HFFc6 (cell line): Measurements from ENCODE around the gene RAPSN. TPM values are rescaled to one million over a fixed set of nuclear protein-coding genes. Genes with fewer than 3 reads are reported as not detected.
A peak's percentile ranks its signal among the peaks of the same experiment; 100 is the strongest.

Source experiments
- DNase-seq: peaks from one replicate; pipeline ENCODE4 v3.0.0-alpha.2; 2018
- H3K27ac Mint-ChIP-seq: 2 replicates; pipeline ENCODE4 v1.8.0; 2020; ENCODE audit warnings: mild to moderate bottlenecking, mixed read lengths
- H3K27me3 Mint-ChIP-seq: 2 replicates; pipeline ENCODE4 v1.8.0; 2021; ENCODE audit warnings: mild to moderate bottlenecking, moderate library complexity, mixed read lengths; ENCODE audit not compliant: insufficient read depth
- H3K36me3 Mint-ChIP-seq: 2 replicates; pipeline ENCODE4 v1.8.0; 2021; ENCODE audit warnings: low read depth, mixed read lengths
- H3K4me1 Mint-ChIP-seq: 2 replicates; pipeline ENCODE4 v1.8.0; 2020; ENCODE audit warnings: low read depth, mixed read lengths
- H3K4me3 Mint-ChIP-seq: 2 replicates; pipeline ENCODE4 v1.8.0; 2020; ENCODE audit warnings: mild to moderate bottlenecking, moderate library complexity, mixed read lengths
- H3K9me3 Mint-ChIP-seq: 2 replicates; pipeline ENCODE4 v1.8.0; 2020; ENCODE audit warnings: mild to moderate bottlenecking, mixed read lengths
- total RNA-seq, 6 experiments: library from RNA; stranded (reverse); fragmentation: NEBNext Ultra II Directional; extraction: Animal tissue kit (Norgen Biotek cat#: 25700); gene quantifications; 2 replicates in 1 of 6; 3 replicates in 5 of 6; pipeline ENCODE4 v1.2.3, GENCODE V29; 2021
- TF ChIP-seq, protein P1 (sequence below): fragments of 200-600 bp; sonication (generic); IDR thresholded peaks from 2 replicates; pipeline ENCODE4 v1.5.0; 2021; ENCODE audit warnings: antibody characterized with exemption, mild to moderate bottlenecking

Gene RAPSN
- total RNA-seq, 6 experiments from 2014 or later: 0.22 TPM; not detected in 5

DNA sequence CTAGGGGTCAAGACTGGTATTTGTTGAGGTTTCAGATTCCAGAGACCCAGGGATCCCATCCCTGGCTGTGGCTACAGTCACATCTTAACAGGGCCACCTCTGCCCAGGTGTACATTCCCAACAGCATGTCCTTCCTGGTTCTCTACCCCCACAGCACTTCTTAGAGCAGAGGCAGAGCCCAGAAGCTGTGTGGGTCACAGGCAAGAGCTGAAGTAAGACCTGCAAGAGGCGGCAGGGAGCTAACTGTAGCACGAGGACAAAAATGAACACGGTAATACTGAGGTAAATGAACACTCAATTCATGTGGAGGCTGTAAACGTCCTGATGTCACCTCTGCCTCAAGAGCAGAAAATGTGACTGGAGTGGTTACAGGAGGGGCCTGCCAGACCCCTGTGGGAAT, 21.7 kb upstream of the RAPSN start:
- Mint-ChIP-seq H3K9me3 (no peaks in the 10 kb centered on the region), H3K4me3 (no peak overlapping the region), H3K27me3 (peaks cover 4% of the 10 kb centered on the region), H3K4me1 (peaks cover 45% of the 10 kb centered on the region), H3K27ac (no peak overlapping the region), H3K36me3 (peaks cover 52% of the 10 kb centered on the region)
- no peak for DNase-seq
- TF ChIP-seq, protein P1, sequence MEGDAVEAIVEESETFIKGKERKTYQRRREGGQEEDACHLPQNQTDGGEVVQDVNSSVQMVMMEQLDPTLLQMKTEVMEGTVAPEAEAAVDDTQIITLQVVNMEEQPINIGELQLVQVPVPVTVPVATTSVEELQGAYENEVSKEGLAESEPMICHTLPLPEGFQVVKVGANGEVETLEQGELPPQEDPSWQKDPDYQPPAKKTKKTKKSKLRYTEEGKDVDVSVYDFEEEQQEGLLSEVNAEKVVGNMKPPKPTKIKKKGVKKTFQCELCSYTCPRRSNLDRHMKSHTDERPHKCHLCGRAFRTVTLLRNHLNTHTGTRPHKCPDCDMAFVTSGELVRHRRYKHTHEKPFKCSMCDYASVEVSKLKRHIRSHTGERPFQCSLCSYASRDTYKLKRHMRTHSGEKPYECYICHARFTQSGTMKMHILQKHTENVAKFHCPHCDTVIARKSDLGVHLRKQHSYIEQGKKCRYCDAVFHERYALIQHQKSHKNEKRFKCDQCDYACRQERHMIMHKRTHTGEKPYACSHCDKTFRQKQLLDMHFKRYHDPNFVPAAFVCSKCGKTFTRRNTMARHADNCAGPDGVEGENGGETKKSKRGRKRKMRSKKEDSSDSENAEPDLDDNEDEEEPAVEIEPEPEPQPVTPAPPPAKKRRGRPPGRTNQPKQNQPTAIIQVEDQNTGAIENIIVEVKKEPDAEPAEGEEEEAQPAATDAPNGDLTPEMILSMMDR: no peak

GRCh38 chr11:47469361-47470179, 20.6 kb upstream of the RAPSN start:
- Mint-ChIP-seq H3K27ac (peak overlapping the region; percentile 14; the same call in 1 of the 2 replicates), H3K4me1 (peaks cover 42% of the 10 kb centered on the region), H3K4me3 (no peak overlapping the region)

GRCh38 chr11:47468598-47469214, 19.8 kb upstream of the RAPSN start:
- H3K9me3 Mint-ChIP-seq: no peaks in the 10 kb centered on the region
- peaks cover 40% of the 10 kb centered on the region for H3K36me3 Mint-ChIP-seq

More at GRCh38 chr11:47469361-47470179, 20.6 kb upstream of the RAPSN start:
- H3K36me3 Mint-ChIP-seq: peaks cover 46% of the 10 kb centered on the region
- H3K9me3 Mint-ChIP-seq: no peaks in the 10 kb centered on the region
- TF ChIP-seq, protein P1: no peak
- peaks cover 4% of the 10 kb centered on the region for H3K27me3 Mint-ChIP-seq
- no peak for DNase-seq

DNA sequence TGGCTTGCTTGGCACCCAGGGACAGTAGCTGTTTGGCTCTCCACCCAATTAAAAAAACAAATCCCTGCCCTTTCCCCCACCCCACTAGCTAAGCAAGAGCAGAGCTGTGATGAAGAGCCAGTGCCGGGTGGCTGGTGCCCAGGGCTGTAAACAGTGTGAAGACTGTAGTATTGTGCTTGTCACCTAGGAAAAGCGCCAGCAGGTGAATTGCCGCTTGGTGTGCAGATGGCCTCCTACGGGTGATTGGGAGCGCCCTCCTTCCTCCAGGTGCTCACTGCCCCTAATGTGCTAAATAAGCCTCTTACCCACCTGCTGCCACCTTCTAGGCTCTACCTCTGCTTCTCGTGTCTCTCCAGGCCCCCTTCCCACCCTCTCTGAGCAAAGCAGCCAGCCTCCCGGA, 18.4 kb upstream of the RAPSN start:
- Mint-ChIP-seq H3K36me3 (peaks cover 30% of the 10 kb centered on the region), H3K27me3 (peaks cover 6% of the 10 kb centered on the region), H3K4me3 (peak overlapping the region; percentile 46; the same call in 1 of the 2 replicates), H3K9me3 (no peaks in the 10 kb centered on the region), H3K27ac (peak overlapping the region; percentile 70), H3K4me1 (peaks cover 32% of the 10 kb centered on the region)
- TF ChIP-seq, protein P1: no peak
- no peak for DNase-seq

More at GRCh38 chr11:47468598-47469214, 19.8 kb upstream of the RAPSN start:
- no peak overlapping the region for H3K27ac Mint-ChIP-seq
- peaks cover 6% of the 10 kb centered on the region for H3K27me3 Mint-ChIP-seq
- no peak for DNase-seq
- H3K4me3 Mint-ChIP-seq: no peak overlapping the region
- TF ChIP-seq, protein P1: no peak
- peaks cover 40% of the 10 kb centered on the region for H3K4me1 Mint-ChIP-seq

GRCh38 chr11:47466701-47467250, 17.8 kb upstream of the RAPSN start:
- Mint-ChIP-seq H3K27me3 (peaks cover 6% of the 10 kb centered on the region), H3K4me1 (peaks cover 38% of the 10 kb centered on the region), H3K36me3 (peaks cover 30% of the 10 kb centered on the region), H3K4me3 (peak overlapping the region; percentile 46; the same call in 1 of the 2 replicates), H3K9me3 (no peaks in the 10 kb centered on the region), H3K27ac (peak overlapping the region; percentile 70)
- DNase-seq: no peak
- TF ChIP-seq, protein P1: no peak
